ENCODE measurements around the gene PARD6G.
"Not testable (repeated sequence)": the region's sequence is repeated elsewhere in the genome, so short reads cannot be mapped to it uniquely, and the experiment has no call there.

Gene PARD6G

GRCh38 chr18:80228051-80228848 is 19.1 kb downstream of the PARD6G start:
- Histone ChIP-seq H3K36me3 (no peaks in the 10 kb centered on the region), H3K27ac (no peak overlapping the region), H3K9me3 (no peaks in the 10 kb centered on the region), H3K27me3 (no peaks in the 10 kb centered on the region), H3K4me3 (no peak overlapping the region), H3K4me1 (no peaks in the 10 kb centered on the region)
- DNase-seq: no peak
- intact Hi-C loops (cut with DNase I; ENCODE audit: low total_unique reads): no loop called here
- TF ChIP-seq CTCF (IDR thresholded peaks at IDR 0.05): no peak

GRCh38 chr18:80227472-80227871 is 19.8 kb downstream of the PARD6G start:
- DNase-seq: no peak
- intact Hi-C loops (cut with DNase I; ENCODE audit: low total_unique reads): no loop called here
- Histone ChIP-seq H3K4me3 (no peak overlapping the region), H3K4me1 (no peaks in the 10 kb centered on the region), H3K9me3 (no peaks in the 10 kb centered on the region), H3K27ac (no peak overlapping the region), H3K27me3 (no peaks in the 10 kb centered on the region), H3K36me3 (no peaks in the 10 kb centered on the region)
- TF ChIP-seq CTCF (IDR thresholded peaks at IDR 0.05): no peak

GRCh38 chr18:80225685-80226084 is 21.6 kb downstream of the PARD6G start:
- Histone ChIP-seq H3K9me3 (no peaks in the 10 kb centered on the region), H3K36me3 (no peaks in the 10 kb centered on the region), H3K4me1 (no peaks in the 10 kb centered on the region), H3K4me3 (no peak overlapping the region), H3K27ac (no peak overlapping the region), H3K27me3 (no peaks in the 10 kb centered on the region)
- no peak for DNase-seq
- intact Hi-C loops (cut with DNase I; ENCODE audit: low total_unique reads): no loop called here
- TF ChIP-seq CTCF (IDR thresholded peaks at IDR 0.05): no peak

GRCh38 chr18:80223581-80224148 is 23.6 kb downstream of the PARD6G start:
- Histone ChIP-seq H3K27me3 (no peaks in the 10 kb centered on the region), H3K4me3 (no peak overlapping the region), H3K36me3 (no peaks in the 10 kb centered on the region), H3K9me3 (no peaks in the 10 kb centered on the region), H3K27ac (no peak overlapping the region), H3K4me1 (no peaks in the 10 kb centered on the region)
- intact Hi-C loops (cut with DNase I; ENCODE audit: low total_unique reads): no loop called here
- TF ChIP-seq CTCF (IDR thresholded peaks at IDR 0.05): no peak
- DNase-seq: no peak

GRCh38 chr18:80219488-80219887 is 27.8 kb downstream of the PARD6G start:
- H3K4me3 ChIP-seq; H3K9me3 ChIP-seq; DNase-seq; H3K27ac ChIP-seq; H3K36me3 ChIP-seq; H3K27me3 ChIP-seq; H3K4me1 ChIP-seq; intact Hi-C loops (cut with DNase I; ENCODE audit: low total_unique reads): not testable (repeated sequence)

- DNase-seq: no peak
- no peak for TF ChIP-seq CTCF (IDR thresholded peaks at IDR 0.05)
- no peaks in the 10 kb centered on the region for H3K9me3 ChIP-seq
- no peaks in the 10 kb centered on the region for H3K4me1 ChIP-seq
- intact Hi-C loops (cut with DNase I; ENCODE audit: low total_unique reads): no loop called here
- no peak overlapping the region for H3K27ac ChIP-seq
- H3K36me3 ChIP-seq: no peaks in the 10 kb centered on the region
- no peaks in the 10 kb centered on the region for H3K27me3 ChIP-seq
- no peak overlapping the region for H3K4me3 ChIP-seq
Observed at GRCh38 chr18:80218341-80219227, 28.7 kb downstream of the PARD6G start.

Measured in tibial artery (tissue), 4 donors.